Measurements from ENCODE around the gene FIBCD1.

DNA sequence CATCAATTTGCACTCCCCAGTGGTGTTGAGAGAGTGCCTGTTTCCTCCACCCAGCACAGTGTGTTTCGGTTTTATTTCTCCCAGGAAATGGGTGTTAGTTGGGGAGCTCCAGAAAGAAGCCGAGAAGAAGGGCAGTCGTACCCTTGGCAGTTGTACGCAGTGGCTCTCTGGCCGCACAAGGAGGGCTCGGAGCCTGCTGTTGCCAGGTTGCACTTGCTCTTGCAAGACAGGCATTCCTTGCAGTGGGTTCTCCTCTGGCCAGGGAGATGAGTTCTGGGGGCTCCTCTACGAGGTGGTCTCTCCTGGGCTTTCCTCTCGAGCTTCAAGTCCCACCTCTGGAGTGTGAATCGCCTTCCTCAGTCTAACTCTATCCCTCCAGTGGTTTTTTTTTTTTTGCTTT, 71.5 kb downstream of the FIBCD1 start:
- TF ChIP-seq, protein P1, sequence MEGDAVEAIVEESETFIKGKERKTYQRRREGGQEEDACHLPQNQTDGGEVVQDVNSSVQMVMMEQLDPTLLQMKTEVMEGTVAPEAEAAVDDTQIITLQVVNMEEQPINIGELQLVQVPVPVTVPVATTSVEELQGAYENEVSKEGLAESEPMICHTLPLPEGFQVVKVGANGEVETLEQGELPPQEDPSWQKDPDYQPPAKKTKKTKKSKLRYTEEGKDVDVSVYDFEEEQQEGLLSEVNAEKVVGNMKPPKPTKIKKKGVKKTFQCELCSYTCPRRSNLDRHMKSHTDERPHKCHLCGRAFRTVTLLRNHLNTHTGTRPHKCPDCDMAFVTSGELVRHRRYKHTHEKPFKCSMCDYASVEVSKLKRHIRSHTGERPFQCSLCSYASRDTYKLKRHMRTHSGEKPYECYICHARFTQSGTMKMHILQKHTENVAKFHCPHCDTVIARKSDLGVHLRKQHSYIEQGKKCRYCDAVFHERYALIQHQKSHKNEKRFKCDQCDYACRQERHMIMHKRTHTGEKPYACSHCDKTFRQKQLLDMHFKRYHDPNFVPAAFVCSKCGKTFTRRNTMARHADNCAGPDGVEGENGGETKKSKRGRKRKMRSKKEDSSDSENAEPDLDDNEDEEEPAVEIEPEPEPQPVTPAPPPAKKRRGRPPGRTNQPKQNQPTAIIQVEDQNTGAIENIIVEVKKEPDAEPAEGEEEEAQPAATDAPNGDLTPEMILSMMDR (IDR thresholded peaks at IDR 0.05) = no peak
- TF ChIP-seq POLR2A (IDR thresholded peaks at IDR 0.05) = no peak
